ENCODE data around the gene BDH1.
"Not testable (repeated sequence)": the region's sequence is repeated elsewhere in the genome, so short reads cannot be mapped to it uniquely, and the experiment has no call there.

The BDH1 gene, protein sequence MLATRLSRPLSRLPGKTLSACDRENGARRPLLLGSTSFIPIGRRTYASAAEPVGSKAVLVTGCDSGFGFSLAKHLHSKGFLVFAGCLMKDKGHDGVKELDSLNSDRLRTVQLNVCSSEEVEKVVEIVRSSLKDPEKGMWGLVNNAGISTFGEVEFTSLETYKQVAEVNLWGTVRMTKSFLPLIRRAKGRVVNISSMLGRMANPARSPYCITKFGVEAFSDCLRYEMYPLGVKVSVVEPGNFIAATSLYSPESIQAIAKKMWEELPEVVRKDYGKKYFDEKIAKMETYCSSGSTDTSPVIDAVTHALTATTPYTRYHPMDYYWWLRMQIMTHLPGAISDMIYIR

DNA sequence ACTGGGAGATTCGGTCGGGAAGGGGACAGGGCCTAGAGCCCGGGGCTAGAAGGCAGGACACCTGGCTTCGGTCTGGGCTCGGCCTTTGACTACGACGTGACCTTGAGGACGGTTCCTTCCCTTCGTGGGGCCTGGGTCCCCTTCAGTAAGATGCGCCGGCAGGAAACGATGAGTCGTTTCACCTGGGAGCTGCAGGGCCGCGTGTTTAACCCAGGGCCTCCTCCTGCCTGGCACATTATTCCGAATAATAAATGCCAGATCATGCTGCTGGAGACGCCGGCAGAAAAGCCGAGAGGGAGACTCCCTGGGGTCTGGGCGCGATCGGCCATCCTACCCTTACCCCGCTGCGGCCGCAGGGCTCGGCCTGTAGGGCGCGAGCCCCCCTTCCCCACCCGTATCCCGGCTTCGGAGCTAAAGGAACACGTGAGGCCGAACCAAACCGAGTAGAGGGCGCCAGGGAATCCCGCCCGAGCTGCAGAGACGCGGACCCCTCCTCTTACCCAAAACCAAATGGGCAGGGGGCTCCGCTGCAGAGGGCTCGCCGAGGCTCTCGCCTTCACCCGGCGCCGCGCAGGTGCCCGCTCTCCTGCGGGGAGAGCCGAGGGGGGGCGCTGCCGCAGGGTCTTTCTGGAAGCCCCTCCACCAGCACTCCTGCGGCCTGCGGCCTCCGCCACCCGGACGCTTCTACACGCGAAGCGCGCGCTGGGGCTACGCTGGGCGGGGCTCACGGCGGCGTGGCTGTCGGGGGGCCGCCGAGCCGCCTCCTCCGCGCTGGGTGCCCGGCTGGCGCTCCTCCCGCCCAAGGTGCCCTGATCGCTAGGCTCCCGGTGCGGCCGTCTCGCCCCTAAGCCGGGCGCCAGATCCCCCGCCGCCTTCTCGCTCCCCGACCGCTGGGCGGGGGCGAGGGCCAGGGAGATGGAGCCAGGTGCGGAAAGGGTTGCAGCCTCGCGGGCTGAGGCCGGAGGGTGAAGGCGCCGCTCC lies at the start of gene BDH1:
Gene BDH1 (minus strand): TSS at position 688 of the 981 bp plus-strand sequence. CDS start 9,525 bp downstream, outside the sequence.
- peak; percentile 68 for DNase-seq (ENCODE audit: low spot score)

DNA sequence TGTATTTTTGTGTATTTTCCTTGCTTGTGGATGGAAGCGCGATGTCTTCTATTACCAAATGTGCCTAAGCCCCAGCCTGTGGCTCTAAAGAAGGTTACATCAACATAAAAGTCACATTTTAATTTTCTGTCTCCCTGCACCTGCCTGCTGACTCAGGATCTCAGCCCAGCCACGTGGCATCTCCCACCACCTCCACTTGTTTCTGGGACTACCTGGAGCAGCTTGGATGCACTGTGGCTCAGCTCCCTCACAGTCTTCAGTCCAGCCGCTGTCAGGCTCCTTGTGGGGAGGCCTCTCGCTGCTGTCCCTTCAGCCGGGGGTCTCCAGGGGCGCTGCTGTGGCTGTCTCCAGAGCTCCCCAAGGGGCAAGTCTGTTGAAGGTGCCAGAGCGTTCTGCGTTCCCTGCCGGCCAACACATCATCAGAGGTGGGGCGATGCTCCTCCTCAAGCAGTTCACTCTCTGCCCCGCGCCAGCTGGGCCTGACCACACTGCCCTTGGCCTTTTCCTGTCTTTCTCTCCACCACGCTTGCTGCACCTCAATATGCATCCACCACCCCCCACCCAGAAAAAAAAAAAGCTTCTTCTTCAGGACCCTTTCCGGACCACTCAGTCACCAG lies 47.7 kb upstream of the BDH1 start:
- no peak for DNase-seq (ENCODE audit: low spot score)

DNA sequence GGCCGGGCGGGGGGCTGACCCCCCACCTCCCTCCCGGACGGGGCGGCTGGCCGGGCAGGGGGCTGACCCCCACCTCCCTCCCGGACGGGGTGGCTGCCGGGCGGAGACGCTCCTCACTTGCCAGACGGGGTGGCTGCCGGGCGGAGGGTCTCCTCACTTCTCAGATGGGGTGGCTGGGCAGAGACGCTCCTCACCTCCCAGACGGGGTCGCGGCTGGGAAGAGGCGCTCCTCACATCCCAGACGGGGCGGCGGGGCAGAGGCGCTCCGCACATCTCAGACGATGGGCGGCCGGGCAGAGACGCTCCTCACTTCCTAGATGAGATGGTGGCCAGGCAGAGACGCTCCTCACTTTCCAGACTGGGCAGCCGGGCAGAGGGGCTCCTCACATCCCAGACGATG lies 46.6 kb upstream of the BDH1 start:
- not testable (repeated sequence) for DNase-seq (ENCODE audit: low spot score)

DNA sequence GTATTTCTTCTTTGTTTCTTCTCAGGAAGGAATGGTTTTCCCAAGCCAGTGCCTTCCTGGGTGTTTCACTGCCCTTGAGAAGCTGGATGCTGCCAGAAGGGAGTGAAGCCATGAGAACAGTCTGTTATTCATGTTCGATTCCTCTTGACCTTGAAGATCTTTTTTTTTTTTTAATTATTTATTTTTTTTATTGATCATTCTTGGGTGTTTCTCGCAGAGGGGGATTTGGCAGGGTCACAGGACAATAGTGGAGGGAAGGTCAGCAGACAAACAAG lies 45.7 kb upstream of the BDH1 start:
- not testable (repeated sequence) for DNase-seq (ENCODE audit: low spot score)

DNA sequence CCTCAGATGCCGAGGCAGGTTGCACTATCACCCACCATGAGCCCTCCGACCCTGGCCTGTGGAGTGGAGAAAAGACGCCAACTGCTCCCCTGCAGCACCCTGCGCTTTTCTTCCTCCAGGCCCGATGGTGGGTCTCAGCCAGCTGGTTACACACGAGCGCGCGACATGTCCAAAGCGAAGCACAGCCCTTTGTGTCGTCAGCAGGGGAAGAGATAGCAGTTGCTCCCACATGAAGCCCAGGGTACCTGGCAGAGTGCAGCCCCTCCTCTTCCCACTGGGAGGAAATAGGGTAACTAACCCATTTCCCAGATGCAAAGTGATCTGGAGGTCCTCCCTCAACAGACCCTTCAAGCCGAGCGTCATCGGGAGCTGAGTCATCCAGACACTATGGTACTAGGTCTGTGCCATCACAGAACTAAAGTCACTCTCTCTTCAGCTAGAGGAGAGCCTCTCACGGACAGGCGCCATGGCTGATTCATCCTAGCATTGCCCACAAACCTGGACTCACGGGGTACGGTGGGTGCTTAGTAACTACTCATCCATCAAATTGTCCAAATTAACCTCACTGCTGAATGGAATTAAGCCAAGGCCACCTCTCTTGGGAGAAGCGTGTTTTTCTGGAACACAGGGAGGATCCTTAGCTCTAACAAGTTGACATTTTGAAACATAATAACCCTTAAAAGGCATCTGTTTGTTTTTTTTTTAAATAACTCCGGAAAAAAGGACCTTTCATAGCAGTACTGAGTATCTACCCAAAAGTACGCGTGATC lies 45.2 kb upstream of the BDH1 start:
- no peak for DNase-seq (ENCODE audit: low spot score)

DNA sequence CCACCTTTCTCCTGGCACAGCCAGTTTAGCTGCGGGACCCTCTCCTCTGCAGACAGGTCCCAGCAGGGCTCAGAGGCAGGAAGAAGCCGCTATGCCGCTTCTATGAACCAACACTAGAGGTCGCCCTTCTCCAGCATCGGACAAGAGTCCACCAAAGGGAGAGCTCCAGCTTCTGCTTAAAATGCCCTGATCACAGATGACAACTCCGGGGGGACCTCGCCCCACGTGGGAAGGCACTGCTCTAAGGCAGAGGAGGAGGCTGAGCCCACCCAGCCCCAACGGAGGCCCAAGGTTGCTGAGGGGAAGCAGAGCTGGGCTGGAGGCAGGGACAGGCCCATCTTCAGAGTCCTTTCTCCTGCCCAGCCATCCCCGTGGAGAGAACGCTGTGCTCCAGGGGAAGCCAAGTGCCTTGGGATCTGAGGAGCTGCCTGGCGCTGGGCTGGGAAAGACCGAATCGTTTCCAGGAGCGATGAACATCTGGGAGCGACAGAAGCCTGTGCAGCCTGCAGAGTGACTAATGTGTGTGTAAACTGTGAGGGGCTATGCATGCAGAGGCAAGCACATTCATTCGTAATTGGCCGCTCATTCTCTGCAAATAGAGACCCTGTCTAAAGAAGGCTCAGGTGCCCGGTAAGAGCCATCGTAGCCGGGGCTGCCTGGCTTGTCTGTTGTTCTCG lies 43.5 kb upstream of the BDH1 start:
- peak; percentile 71 for DNase-seq (ENCODE audit: low spot score)

DNA sequence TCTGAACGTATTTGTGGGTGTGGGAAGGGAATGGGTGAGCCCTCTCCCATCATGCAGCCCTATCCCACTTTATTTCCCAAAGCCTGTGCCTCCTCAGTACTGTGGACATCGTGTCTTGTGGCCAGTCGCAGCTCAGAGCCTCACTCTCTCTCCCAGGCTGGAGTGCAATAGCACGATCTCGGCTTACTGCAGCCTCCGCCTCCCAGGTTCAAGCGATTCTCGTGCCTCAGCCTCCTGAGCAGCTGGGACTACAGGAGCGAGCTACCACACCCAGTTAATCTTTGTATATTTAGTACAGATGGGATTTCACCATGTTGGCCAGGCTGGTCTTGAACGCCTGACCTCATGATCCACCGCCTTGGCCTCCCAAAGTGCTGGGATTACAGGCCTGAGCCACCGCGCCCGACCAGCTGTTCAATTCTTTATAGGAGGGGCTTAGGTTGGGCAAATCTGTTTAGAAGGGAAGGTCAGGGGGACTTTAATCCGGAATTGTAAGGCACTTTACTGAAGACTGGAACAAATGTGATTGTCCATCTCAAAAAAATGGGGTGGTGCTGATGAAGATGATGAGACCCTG lies 42.7 kb upstream of the BDH1 start:
- DNase-seq (ENCODE audit: low spot score): no peak

DNA sequence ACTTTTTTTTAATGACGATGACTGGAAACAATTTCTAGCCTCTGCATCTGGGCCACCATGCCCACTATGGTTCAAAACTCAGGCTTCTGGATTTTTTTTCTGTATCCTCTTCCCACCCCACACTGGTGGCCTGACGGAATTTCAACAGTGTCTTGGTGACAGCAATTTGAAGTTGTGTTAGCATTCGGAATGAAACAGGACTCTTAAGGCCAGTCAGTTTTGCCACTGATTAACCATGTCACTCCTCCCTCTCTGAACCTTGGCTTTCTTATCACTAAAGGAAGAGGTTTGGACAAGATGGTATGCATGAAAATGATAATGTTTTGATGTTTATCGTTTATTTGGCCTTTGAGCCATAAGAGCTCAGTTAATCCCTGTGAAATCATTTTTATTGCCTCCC lies 41.6 kb upstream of the BDH1 start:
- peak; percentile 66 for DNase-seq (ENCODE audit: low spot score)

DNA sequence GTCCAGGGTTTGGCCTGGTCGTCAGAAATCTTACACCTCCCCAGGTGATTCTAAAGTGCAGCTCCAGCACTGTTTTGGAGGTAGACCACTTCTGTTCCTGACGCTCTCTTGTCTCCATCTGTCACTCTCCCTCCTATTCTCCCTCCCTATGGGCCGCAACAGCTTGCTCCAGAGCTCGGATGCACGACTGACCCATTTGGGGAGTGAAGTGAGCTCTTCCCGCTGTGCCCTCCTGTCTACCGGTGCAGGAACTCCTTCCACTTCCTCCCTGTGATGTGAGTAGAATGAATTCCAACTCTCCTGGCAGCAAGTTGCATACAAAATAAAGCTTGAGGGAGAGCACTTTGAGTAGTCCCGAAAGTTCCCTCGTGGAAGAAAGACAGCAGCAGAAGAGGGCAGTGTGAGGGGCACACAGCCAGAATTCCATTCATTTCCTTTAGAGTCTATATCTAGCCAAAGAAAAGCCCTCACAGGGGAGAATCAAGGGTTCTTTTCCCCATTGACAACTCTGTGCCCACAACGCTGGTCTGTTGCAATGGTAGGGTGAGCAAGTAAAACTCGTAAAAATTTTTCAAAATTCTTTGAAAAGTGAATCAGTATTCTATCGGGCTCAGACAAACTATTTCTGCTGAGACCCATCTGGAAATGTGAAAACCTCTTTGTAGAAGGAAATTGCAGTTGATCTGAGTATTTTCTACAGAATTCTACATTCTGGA lies 39.9 kb upstream of the BDH1 start:
- DNase-seq (ENCODE audit: low spot score): no peak

DNA sequence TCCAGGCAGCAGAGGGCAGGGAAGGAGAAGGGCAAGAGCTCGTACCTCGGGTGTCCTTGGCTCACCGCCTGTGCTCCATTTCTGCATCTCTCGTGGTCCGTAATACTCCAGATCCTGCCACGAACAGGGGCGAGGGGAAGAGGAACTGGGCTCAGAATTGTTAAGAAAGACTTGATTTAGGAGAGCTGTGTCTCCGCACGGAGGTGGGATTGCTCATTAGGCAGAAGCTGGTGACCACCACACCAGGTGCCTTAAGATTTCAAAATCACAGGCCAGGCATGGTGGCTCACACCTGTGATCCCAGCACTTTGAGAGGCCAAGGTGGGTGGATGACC lies 37.2 kb upstream of the BDH1 start:
- DNase-seq (ENCODE audit: low spot score): no peak

DNA sequence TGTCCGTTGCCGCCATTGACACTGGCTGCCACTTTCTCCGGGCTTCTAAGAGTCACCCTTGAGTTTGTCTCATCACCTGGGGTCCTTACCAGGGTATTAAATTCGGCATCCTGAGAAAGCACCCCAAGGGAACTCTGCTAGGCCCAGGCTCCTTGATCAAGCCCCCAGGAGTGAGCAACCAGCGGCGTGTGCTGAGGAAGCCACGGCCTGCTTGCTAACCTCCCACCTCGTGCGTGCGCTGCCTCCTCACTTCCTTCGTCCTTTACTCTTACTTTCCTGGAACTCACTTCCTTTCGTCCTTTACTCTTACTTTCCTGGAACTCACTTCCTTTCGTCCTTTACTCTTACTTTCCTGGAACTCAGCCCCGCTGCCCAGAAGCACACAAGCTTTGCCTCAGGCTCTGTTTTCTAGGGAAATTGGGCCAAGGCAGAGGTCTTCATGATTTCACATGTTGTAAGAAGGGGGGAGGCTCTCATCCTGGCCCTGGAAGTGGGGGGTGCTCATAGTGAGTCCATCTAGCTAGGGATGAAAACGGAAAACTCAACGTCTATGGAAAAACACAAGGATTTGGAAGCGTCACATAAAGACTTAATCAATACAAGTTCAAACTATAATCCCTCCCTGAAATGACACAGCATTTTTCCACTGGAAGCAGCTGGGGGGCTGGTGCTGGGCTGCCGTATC lies 36.7 kb upstream of the BDH1 start:
- DNase-seq (ENCODE audit: low spot score): no peak

DNA sequence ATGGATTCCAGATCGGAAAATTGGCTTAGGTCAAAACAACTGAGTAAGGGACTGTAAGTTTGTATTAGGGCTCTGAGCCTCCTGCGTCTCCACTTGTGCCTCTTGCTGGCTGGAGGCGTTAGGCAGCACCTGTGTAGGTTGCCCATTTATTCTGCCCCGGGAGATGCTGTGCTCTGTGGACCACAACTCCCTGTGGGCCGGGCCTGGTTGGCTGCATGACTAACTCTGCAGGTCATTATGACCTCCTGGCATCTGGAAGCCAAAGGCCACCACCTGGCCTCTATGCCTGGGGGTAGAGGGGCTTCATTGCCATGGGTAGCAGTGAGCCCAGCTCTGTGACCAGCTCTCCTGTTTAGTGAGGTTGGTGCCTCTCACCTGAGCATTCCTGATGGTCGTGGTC lies 36.0 kb upstream of the BDH1 start:
- no peak for DNase-seq (ENCODE audit: low spot score)

DNA sequence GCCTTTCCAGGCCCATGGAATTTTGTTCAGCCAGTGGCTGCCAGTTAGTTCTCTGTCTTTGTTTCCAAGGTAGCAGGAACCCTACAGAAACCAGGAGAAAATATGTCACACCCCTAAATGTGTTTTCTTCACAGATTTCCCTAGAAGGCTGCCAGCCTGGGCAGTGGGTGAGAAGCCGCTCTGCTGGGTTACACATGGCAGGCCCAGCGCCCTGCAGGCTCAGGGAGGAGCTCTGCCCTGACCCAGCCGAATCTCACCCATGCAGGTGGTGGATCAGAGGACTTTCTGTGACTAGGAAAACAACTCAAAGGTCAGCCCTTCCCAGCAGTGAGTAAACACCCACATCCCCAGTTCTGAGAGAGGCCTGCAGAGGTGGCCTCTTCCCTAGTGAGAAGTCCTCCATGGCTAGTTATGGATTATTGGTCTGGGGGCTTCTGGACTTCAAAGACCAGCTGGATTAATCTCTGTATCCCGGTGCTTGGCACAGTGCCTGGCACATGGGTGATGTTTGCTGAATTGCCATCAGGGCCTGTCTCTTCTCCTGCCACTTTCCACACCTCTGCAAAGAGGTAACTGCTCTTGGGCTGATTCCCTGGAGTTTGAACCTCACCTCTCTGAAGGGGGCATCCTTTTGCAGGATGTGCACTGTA lies 34.7 kb upstream of the BDH1 start:
- DNase-seq (ENCODE audit: low spot score): peak; percentile 78

DNA sequence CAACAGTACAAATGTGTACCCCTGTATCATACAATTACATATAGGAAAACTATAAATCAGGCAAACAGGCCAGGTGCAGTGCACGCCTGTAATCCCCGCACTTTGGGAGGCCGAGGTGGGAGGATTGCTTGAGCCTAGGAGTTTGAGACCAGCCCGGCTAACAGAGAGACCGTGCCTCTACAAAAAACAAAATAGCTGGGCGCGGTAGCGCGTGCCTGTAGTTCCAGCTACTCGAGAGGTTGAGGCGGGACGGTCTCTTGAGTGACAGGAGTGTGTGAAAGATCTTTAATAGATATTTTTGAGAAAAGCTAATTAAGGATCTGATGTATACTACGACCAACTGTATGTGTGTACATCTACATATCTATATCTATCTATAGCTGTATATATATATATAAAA lies 33.8 kb upstream of the BDH1 start:
- no peak for DNase-seq (ENCODE audit: low spot score)

DNA sequence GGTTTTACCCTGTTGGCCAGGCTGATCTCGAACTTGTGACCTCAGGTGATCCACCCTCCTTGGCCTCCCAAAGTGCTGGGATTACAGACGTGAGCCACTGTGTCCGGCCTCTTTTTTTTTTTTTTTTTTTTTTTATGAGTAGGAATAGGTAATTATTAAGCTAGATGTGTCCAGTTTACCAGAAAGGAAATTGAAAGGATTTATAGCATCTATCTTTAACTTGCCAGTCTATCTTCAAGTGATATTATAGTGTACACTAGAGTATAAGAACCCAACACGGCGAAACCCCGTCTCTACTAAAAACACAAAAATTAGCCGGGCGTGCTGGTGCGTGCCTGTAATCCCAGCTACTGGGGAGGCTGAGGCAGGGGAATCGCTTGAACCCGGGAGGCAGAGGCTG lies 31.0 kb upstream of the BDH1 start:
- DNase-seq (ENCODE audit: low spot score): peak; percentile 27

DNA sequence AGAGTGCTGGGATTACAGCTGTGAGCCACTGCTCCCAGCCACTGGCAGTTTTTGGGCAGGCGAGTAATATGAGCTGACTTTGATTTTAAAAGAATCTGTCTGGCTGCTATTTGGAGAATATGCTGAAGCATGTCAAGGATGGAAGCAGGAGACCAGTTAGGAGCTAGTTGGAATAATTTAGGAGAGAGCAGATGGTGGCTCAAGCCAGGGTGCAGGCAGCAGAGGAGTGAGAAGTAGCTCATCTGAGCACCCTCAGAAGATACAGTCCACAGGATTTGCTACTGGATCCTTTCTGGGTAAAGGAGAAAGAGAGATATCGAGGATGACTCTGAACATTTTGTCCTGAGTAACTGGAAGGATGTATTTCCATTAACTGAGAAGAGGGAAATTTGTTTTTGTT lies 30.4 kb upstream of the BDH1 start:
- no peak for DNase-seq (ENCODE audit: low spot score)

DNA sequence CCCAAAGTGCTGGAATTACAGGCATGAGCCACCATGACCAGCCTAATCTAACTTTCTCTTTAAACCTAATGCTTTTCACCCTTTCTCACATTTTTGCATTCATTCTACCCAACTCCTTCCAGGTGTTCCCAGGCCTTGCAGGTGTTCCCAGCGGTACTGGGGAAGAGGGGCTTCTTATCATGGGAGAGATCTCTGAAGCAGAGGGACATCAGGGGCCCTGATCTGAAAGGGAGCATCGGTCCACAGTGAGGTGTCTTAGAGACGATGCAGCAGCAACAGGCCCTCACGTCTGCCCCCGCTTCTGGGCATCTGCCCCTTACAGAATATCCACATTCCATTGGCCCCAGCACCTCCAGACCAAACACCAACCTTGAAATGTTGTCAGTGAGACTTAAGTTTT lies 29.0 kb upstream of the BDH1 start:
- DNase-seq (ENCODE audit: low spot score): no peak

DNA sequence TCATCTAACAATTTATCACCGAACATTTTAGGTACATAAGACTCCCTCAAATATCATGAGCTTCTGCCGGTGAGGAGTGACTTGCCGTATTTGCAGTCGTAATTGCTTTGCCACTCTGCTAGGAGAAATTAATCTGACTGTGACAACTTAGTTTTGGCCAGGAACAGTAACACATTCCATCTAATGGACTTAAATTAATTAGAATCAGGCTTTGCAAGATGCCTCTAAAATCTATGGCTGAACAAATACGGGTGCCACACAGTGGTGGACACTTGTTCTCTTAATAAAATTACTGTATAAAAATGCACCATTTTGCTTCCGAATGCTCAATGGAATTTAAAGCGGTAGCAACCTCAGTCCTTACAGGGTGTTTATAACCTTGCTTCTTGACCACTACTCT lies 27.6 kb upstream of the BDH1 start:
- no peak for DNase-seq (ENCODE audit: low spot score)

DNA sequence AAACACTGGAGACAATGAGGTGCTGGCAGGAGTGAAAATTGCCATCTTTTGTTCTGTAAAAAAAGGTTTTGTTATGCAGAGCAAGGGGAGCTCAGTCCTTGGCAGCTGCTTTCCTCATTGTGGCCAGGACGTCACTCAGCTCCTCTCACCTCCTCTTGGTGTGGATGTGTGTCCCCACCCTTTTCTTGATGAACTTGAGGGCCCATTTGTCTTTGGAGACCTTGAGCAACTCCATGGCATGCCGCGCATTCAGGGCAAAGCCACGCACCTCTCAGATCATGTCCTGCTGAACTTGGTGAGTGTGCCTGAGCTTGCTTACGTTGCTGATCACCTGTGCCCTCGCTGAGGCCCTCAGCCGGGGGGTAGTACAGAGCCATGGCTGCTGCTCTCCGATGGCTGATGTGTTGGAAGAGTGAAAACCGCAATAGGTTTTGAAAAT lies 24.5 kb upstream of the BDH1 start:
- DNase-seq (ENCODE audit: low spot score): no peak

DNA sequence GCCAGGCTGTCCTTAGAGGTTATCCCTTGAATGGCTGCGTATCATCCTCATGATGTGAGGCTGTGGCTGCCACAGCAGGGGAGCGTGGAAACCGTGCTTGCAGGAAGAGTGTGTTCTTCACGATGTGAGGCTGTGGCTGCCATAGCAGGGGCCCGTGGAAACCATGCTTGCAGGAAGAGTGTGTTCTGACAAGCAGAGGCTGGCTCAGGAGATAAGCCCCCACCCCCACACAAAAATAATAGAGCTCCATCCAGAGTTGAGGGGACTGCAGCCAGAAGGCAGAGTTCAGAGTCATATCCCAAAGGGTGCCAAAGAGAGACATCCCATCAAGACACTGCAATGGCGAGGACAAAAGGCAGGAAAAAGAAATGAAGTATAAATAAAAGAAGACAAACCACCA lies 22.6 kb upstream of the BDH1 start:
- no peak for DNase-seq (ENCODE audit: low spot score)

Data from LoVo (cell line).